Right hindlimb (tissue), 1 donor: Measurements from ENCODE around the gene ZCCHC17.

Experiments
- DNase-seq: peaks from one replicate; pipeline ENCODE4 v3.0.0-alpha.2; 2018

Gene ZCCHC17

GRCh38 chr1:31397360-31398095 is 100.7 kb downstream of the ZCCHC17 start:
- no peak for DNase-seq

- no peak for DNase-seq
Observed at GRCh38 chr1:31398246-31398645, 101.4 kb downstream of the ZCCHC17 start.

- DNase-seq, result no peak
Observed at GRCh38 chr1:31399976-31400375, 103.1 kb downstream of the ZCCHC17 start.

GRCh38 chr1:31400393-31400792 is 103.6 kb downstream of the ZCCHC17 start:
- DNase-seq, result no peak

- DNase-seq, result no peak
Observed at GRCh38 chr1:31401241-31401640, 104.4 kb downstream of the ZCCHC17 start.

GRCh38 chr1:31405578-31406245 is 108.9 kb downstream of the ZCCHC17 start:
- DNase-seq, result peak; percentile 81

GRCh38 chr1:31407029-31407626 is 110.3 kb downstream of the ZCCHC17 start:
- no peak for DNase-seq

GRCh38 chr1:31408788-31409318 is 112.0 kb downstream of the ZCCHC17 start:
- no peak for DNase-seq

GRCh38 chr1:31409946-31410858 is 113.4 kb downstream of the ZCCHC17 start:
- DNase-seq, result no peak

- no peak for DNase-seq
Observed at GRCh38 chr1:31410871-31411270, 114.0 kb downstream of the ZCCHC17 start.

- DNase-seq, result no peak
Observed at GRCh38 chr1:31412205-31412604, 115.4 kb downstream of the ZCCHC17 start.

- no peak for DNase-seq
Observed at GRCh38 chr1:31412732-31413404, 116.0 kb downstream of the ZCCHC17 start, which contains the start of gene SERINC2. SERINC2 (plus strand) TSS chr1:31413213; CDS start chr1:31413266, 53 bp downstream.

- peak; percentile 84 for DNase-seq
Observed at GRCh38 chr1:31413405-31414001, 116.7 kb downstream of the ZCCHC17 start.
